Smooth muscle cell (in vitro differentiated cells): ENCODE data around the gene PLA2R1. TPM values are rescaled to one million over a fixed set of nuclear protein-coding genes. Genes with fewer than 3 reads are reported as not detected.
"Not testable (repeated sequence)": the region's sequence is repeated elsewhere in the genome, so short reads cannot be mapped to it uniquely, and the experiment has no call there.

Experiments
- DNase-seq: peaks from one replicate; lab custom pipeline; 2025; ENCODE audit not compliant: unreplicated experiment; lab: John Stamatoyannopoulos, UW
- H2AFZ ChIP-seq: fragments of 200-600 bp; sonication (generic); 2 replicates; pipeline ENCODE4 v1.6.0; 2016; ENCODE audit warnings: antibody characterized with exemption, low read depth, mild to moderate bottlenecking
- H3F3A ChIP-seq: fragments of 200-600 bp; sonication (generic); 2 replicates; pipeline ENCODE4 v1.6.0; 2017; ENCODE audit warnings: antibody characterized with exemption, low read depth
- H3K27ac ChIP-seq: fragments of 200-600 bp; sonication (generic); 2 replicates; pipeline ENCODE4 v1.5.1; 2016; ENCODE audit warnings: low read depth, mild to moderate bottlenecking
- H3K27me3 ChIP-seq: fragments of 200-600 bp; sonication (generic); 2 replicates; pipeline ENCODE4 v1.6.1; 2016; ENCODE audit warnings: low read depth, mild to moderate bottlenecking
- H3K36me3 ChIP-seq: fragments of 200-600 bp; sonication (generic); 2 replicates; pipeline ENCODE4 v1.5.1; 2016; ENCODE audit warnings: low read depth
- H3K4me1 ChIP-seq: fragments of 200-600 bp; sonication (generic); 2 replicates; pipeline ENCODE4 v1.5.1; 2016; ENCODE audit warnings: low read depth
- H3K4me2 ChIP-seq: fragments of 200-600 bp; sonication (generic); 2 replicates; pipeline ENCODE4 v1.6.0; 2016; ENCODE audit warnings: mild to moderate bottlenecking
- H3K4me3 ChIP-seq: fragments of 200-600 bp; sonication (generic); 2 replicates; pipeline ENCODE4 v1.5.1; 2016; ENCODE audit warnings: mild to moderate bottlenecking
- H3K79me2 ChIP-seq: fragments of 200-600 bp; sonication (generic); 2 replicates; pipeline ENCODE4 v1.6.0; 2016; ENCODE audit warnings: low read depth, mild to moderate bottlenecking
- H3K9ac ChIP-seq: fragments of 200-600 bp; sonication (generic); 2 replicates; pipeline ENCODE4 v1.6.0; 2016; ENCODE audit warnings: low read depth
- H3K9me3 ChIP-seq: fragments of 200-600 bp; sonication (generic); replicated peaks from 2 replicates; pipeline ENCODE4 v1.5.1; 2016; ENCODE audit warnings: low read depth
- H4K20me1 ChIP-seq: fragments of 200-600 bp; sonication (generic); 2 replicates; pipeline ENCODE4 v1.6.0; 2016; ENCODE audit warnings: low read depth
- CTCF ChIP-seq: fragments of 200-600 bp; sonication (generic); IDR thresholded peaks from 2 replicates; pipeline ENCODE4 v1.5.1; 2017; ENCODE audit warnings: borderline replicate concordance, mild to moderate bottlenecking, antibody characterized with exemption; ENCODE audit not compliant: insufficient read depth, poor library complexity, severe bottlenecking
- WGBS: methylation state at CpG from one replicate; pipeline ENCODE4 v1.1.7; 2016; ENCODE audit warnings: low lambda C conversion rate; 5-methylcytosine and 5-hydroxymethylcytosine counted together
- polyA plus RNA-seq: library from polyadenylated mRNA; unstranded; fragments of >200 nt; fragmentation: Nextera tagmentation; extraction: Ambion mirVana; gene quantifications from 2 replicates; pipeline ENCODE4 v1.2.1, GENCODE V29; 2016
- total RNA-seq: library from RNA; depleted of rRNA; stranded (reverse); fragments of >200 nt; gene quantifications from 2 replicates; pipeline ENCODE4 v1.2.3, GENCODE V29; 2014

Gene PLA2R1
- total and polyA plus RNA-seq, 2 experiments from 2014 or later: 4.8 to 7.3 TPM

- H2AFZ ChIP-seq: no peak overlapping the region
- no peaks in the 10 kb centered on the region for H3F3A ChIP-seq
- H3K9ac ChIP-seq: no peak overlapping the region
- H3K79me2 ChIP-seq: no peaks in the 10 kb centered on the region
- TF ChIP-seq CTCF: no peak
- H3K4me2 ChIP-seq: no peak overlapping the region
- no peaks in the 10 kb centered on the region for H3K36me3 ChIP-seq
- no peak overlapping the region for H3K4me3 ChIP-seq
- no peaks in the 10 kb centered on the region for H3K4me1 ChIP-seq
- H3K27ac ChIP-seq: no peak overlapping the region
- no peaks in the 10 kb centered on the region for H3K9me3 ChIP-seq
- H4K20me1 ChIP-seq: no peaks in the 10 kb centered on the region
- H3K27me3 ChIP-seq: no peaks in the 10 kb centered on the region
- WGBS: 89% methylated on average over 5 of the region's 5 CpGs
- no peak for DNase-seq
Measured at GRCh38 chr2:159976527-159977160, 85.8 kb downstream of the PLA2R1 start.

GRCh38 chr2:159973325-159973724, 89.1 kb downstream of the PLA2R1 start:
- Histone ChIP-seq H3K4me2 (no peak overlapping the region), H3K36me3 (no peaks in the 10 kb centered on the region), H3F3A (no peaks in the 10 kb centered on the region), H3K27ac (no peak overlapping the region), H3K9ac (no peak overlapping the region), H3K27me3 (no peaks in the 10 kb centered on the region), H3K4me1 (no peaks in the 10 kb centered on the region), H4K20me1 (no peaks in the 10 kb centered on the region), H3K79me2 (no peaks in the 10 kb centered on the region), H2AFZ (no peak overlapping the region), H3K9me3 (no peaks in the 10 kb centered on the region), H3K4me3 (no peak overlapping the region)
- TF ChIP-seq CTCF: no peak
- 90% methylated on average over 1 of the region's 1 CpG for WGBS
- no peak for DNase-seq

GRCh38 chr2:159971365-159972152, 90.9 kb downstream of the PLA2R1 start:
- no peak overlapping the region for H2AFZ ChIP-seq

GRCh38 chr2:159970548-159970947, 91.9 kb downstream of the PLA2R1 start:
- H2AFZ ChIP-seq, H3K4me1 ChIP-seq, H4K20me1 ChIP-seq, DNase-seq, H3K36me3 ChIP-seq, H3F3A ChIP-seq, H3K4me3 ChIP-seq, H3K27ac ChIP-seq, H3K79me2 ChIP-seq, H3K27me3 ChIP-seq, H3K9me3 ChIP-seq, H3K4me2 ChIP-seq, H3K9ac ChIP-seq: not testable (repeated sequence)
- WGBS: 100% methylated on average over 1 of the region's 1 CpG

More at GRCh38 chr2:159971365-159972152, 90.9 kb downstream of the PLA2R1 start:
- WGBS: 77% methylated on average over 7 of the region's 7 CpGs
- H3K9ac ChIP-seq: no peak overlapping the region
- H3K27me3 ChIP-seq: no peaks in the 10 kb centered on the region
- no peak overlapping the region for H3K4me3 ChIP-seq
- no peak overlapping the region for H3K27ac ChIP-seq
- no peaks in the 10 kb centered on the region for H4K20me1 ChIP-seq
- TF ChIP-seq CTCF: no peak
- no peak overlapping the region for H3K4me2 ChIP-seq
- H3K79me2 ChIP-seq: no peaks in the 10 kb centered on the region
- no peaks in the 10 kb centered on the region for H3K4me1 ChIP-seq
- H3K36me3 ChIP-seq: no peaks in the 10 kb centered on the region
- DNase-seq: no peak
- H3F3A ChIP-seq: no peaks in the 10 kb centered on the region
- no peaks in the 10 kb centered on the region for H3K9me3 ChIP-seq
